Neural cell (in vitro differentiated cells): Measurements from ENCODE around the gene CHURC1.

Experiments
- CTCF ChIP-seq: fragments of 450-650 bp; IDR thresholded peaks from 2 replicates; pipeline ENCODE4 v1.5.1; 2014; ENCODE audit warnings: antibody characterized with exemption, mild to moderate bottlenecking, moderate library complexity; ENCODE audit not compliant: poor library complexity, severe bottlenecking
- EP300 ChIP-seq: fragments of 450-650 bp; conservative IDR thresholded peaks from 2 replicates; pipeline ENCODE4 v1.6.1; 2014; ENCODE audit warnings: antibody characterized with exemption, mild to moderate bottlenecking, moderate library complexity; ENCODE audit not compliant: poor library complexity, severe bottlenecking
- EZH2 ChIP-seq: fragments of 200-600, 300-800 bp; shearing (Covaris generic), sonication (generic); IDR thresholded peaks from 2 replicates; pipeline ENCODE4 v1.6.1; 2014; ENCODE audit warnings: antibody characterized with exemption, low read length, borderline replicate concordance, mild to moderate bottlenecking; ENCODE audit not compliant: insufficient read depth, poor library complexity, severe bottlenecking
- MXI1 ChIP-seq: fragments of 450-650 bp; conservative IDR thresholded peaks from 2 replicates; pipeline ENCODE4 v1.6.1; 2014; ENCODE audit warnings: antibody characterized with exemption, mild to moderate bottlenecking; ENCODE audit not compliant: poor library complexity, severe bottlenecking
- POLR2AphosphoS5 ChIP-seq: IDR thresholded peaks from 2 replicates; pipeline ENCODE4 v1.6.1; 2012
- SMC3 ChIP-seq: fragments of 450-650 bp; conservative IDR thresholded peaks from 2 replicates; pipeline ENCODE4 v1.6.1; 2014; ENCODE audit warnings: antibody characterized with exemption, mild to moderate bottlenecking, moderate library complexity; ENCODE audit not compliant: poor library complexity

- no peak for TF ChIP-seq EP300
- no peak for TF ChIP-seq CTCF
- no peak for TF ChIP-seq SMC3
- TF ChIP-seq EZH2: no peak
- no peak for TF ChIP-seq POLR2AphosphoS5
- no peak for TF ChIP-seq MXI1
These were observed 57.9 kb downstream of the CHURC1 start, which contains the start of gene RAB15 for GRCh38 chr14:64971943-64972791.
